ENCODE measurements around the gene GPATCH3.

The GPATCH3 gene

GRCh38 chr1:26853600-26853999 lies 46.7 kb downstream of the GPATCH3 start:
- TF ChIP-seq TAF1 (IDR thresholded peaks at IDR 0.05; ENCODE audit: borderline replicate concordance, insufficient read depth, low read length) (no peak), REST (IDR thresholded peaks at IDR 0.05; ENCODE audit: insufficient read depth in 1 of 2, low read depth in 2 of 2, low read length in 2 of 2) (no peak), SIN3A (IDR thresholded peaks at IDR 0.05; ENCODE audit: borderline replicate concordance, insufficient read depth, low read length) (no peak), POLR2AphosphoS5 (IDR thresholded peaks at IDR 0.05; ENCODE audit: low read depth, low read length) (no peak), FOXP2 (optimal IDR thresholded peaks at IDR 0.05; ENCODE audit: borderline replicate concordance, extremely low read depth, extremely low read length, insufficient read depth) (no peak)

GRCh38 chr1:26853156-26853555 lies 47.1 kb downstream of the GPATCH3 start:
- TF ChIP-seq REST (IDR thresholded peaks at IDR 0.05; ENCODE audit: insufficient read depth in 1 of 2, low read depth in 2 of 2, low read length in 2 of 2) = no peak

- TF ChIP-seq TAF1 (IDR thresholded peaks at IDR 0.05; ENCODE audit: borderline replicate concordance, insufficient read depth, low read length) (no peak), POLR2AphosphoS5 (IDR thresholded peaks at IDR 0.05; ENCODE audit: low read depth, low read length) (no peak), SIN3A (IDR thresholded peaks at IDR 0.05; ENCODE audit: borderline replicate concordance, insufficient read depth, low read length) (no peak), FOXP2 (optimal IDR thresholded peaks at IDR 0.05; ENCODE audit: borderline replicate concordance, extremely low read depth, extremely low read length, insufficient read depth) (no peak), REST (IDR thresholded peaks at IDR 0.05; ENCODE audit: insufficient read depth in 1 of 2, low read depth in 2 of 2, low read length in 2 of 2) (no peak)
These were observed 47.6 kb downstream of the GPATCH3 start for GRCh38 chr1:26852701-26853100.

DNA sequence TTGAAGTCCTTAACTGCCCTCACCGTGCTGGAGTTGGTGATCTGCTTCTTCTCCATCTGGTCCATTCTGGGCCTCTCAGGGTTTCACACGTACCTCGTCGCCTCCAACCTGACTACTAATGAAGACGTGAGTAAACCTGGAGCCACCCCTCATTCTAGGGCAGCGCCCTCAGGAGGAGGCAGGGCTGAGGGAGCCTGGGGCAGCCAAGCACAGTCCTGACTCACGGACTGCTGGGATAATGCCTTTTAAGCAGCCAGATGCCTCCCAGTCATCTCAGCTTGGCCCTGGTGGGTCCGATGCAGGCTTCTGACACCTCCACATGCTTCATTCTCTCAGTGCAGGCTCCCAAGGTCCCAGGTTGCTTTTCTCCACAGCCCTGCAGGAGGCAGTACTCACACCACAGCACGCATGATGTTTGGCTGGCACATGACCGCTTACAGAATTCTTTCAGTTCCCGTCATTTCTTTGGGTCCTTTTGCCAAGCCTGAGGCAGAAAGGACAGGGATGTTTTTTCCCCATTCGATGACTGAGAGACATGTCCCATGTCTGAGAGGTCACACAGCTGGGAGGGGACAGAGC lies 49.1 kb downstream of the GPATCH3 start:
- TF ChIP-seq SIN3A (IDR thresholded peaks at IDR 0.05; ENCODE audit: borderline replicate concordance, insufficient read depth, low read length) = no peak

- TF ChIP-seq TAF1 (IDR thresholded peaks at IDR 0.05; ENCODE audit: borderline replicate concordance, insufficient read depth, low read length) (no peak), SIN3A (IDR thresholded peaks at IDR 0.05; ENCODE audit: borderline replicate concordance, insufficient read depth, low read length) (no peak), POLR2AphosphoS5 (IDR thresholded peaks at IDR 0.05; ENCODE audit: low read depth, low read length) (no peak), FOXP2 (optimal IDR thresholded peaks at IDR 0.05; ENCODE audit: borderline replicate concordance, extremely low read depth, extremely low read length, insufficient read depth) (no peak), REST (IDR thresholded peaks at IDR 0.05; ENCODE audit: insufficient read depth in 1 of 2, low read depth in 2 of 2, low read length in 2 of 2) (no peak)
These were observed 51.1 kb downstream of the GPATCH3 start for GRCh38 chr1:26848941-26849774.

All from PFSK-1 (cell line).